Keratinocyte (primary cell): ENCODE measurements around the gene STAB2.

Experiments
- EZH2 ChIP-seq: IDR thresholded peaks from one replicate; pipeline ENCODE4 v1.6.1; 2012; ENCODE audit warnings: inconsistent platforms, mild to moderate bottlenecking, low read length, moderate library complexity
- TF ChIP-seq, protein P1 (sequence below), 3 experiments: IDR thresholded peaks in 1 of 3; conservative IDR thresholded peaks in 1 of 3; optimal IDR thresholded peaks in 1 of 3; 2 replicates in 2 of 3; 3 replicates in 1 of 3; pipeline versions ENCODE3 to v1.5.1; 2011; ENCODE audit warnings: low read length in 3 of 3, mild to moderate bottlenecking in 3 of 3, moderate library complexity in 2 of 3, control low read depth in 1 of 3, inconsistent platforms in 1 of 3; ENCODE audit not compliant: insufficient read depth in 2 of 3; ENCODE audit errors: extremely low read depth in 1 of 3

DNA sequence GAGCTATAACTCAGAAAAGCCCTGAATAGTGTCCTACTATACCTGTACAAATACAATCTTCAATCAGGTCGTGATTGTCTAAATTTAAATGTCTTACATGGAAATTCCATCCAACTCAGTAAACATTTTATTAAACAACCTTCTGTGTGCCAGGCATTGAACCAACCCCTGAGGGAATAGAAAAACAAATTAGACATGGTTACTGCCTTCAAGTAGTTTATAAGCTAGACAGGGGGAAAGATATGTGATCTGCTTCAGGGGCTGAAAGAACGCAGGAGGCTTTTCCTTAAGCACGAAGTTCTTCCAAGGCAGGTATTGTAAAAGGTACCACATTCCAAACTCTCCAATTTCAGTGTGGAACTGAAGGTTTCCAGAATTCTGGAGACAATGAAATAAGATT lies 39.7 kb upstream of the STAB2 start:
- TF ChIP-seq, protein P1, sequence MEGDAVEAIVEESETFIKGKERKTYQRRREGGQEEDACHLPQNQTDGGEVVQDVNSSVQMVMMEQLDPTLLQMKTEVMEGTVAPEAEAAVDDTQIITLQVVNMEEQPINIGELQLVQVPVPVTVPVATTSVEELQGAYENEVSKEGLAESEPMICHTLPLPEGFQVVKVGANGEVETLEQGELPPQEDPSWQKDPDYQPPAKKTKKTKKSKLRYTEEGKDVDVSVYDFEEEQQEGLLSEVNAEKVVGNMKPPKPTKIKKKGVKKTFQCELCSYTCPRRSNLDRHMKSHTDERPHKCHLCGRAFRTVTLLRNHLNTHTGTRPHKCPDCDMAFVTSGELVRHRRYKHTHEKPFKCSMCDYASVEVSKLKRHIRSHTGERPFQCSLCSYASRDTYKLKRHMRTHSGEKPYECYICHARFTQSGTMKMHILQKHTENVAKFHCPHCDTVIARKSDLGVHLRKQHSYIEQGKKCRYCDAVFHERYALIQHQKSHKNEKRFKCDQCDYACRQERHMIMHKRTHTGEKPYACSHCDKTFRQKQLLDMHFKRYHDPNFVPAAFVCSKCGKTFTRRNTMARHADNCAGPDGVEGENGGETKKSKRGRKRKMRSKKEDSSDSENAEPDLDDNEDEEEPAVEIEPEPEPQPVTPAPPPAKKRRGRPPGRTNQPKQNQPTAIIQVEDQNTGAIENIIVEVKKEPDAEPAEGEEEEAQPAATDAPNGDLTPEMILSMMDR (optimal IDR thresholded peaks at IDR 0.05 in 1 of 3, IDR thresholded peaks at IDR 0.05 in 1 of 3, conservative IDR thresholded peaks at IDR 0.05 in 1 of 3; ENCODE audit: extremely low read depth in 1 of 3, insufficient read depth in 2 of 3, low read length in 3 of 3) = no peak
- TF ChIP-seq EZH2 = no peak
